ENCODE data around the gene CLASRP. TPM values are rescaled to one million over a fixed set of nuclear protein-coding genes. Genes with fewer than 3 reads are reported as not detected.

The CLASRP gene
- total RNA-seq, 1 experiment from 2014 or later, result 88.0 TPM

- peak overlapping the region; percentile 33 for H3K4me3 Mint-ChIP-seq
- DNase-seq (ENCODE audit: low spot score) (no peak), ATAC-seq (peak; percentile 21; the same call in 1 of the 2 replicates)
- ChIA-PET CTCF (interaction anchor here (0.6 to 3.4 kb wide), 5 partner anchors 15 to 502 kb away, joined by 3 to 10 read pairs (median 6); no protein-coding TSS in a partner anchor), POLR2A (no interaction called here)
- no peaks in the 10 kb centered on the region for H3K9me3 Mint-ChIP-seq
- H3K36me3 Mint-ChIP-seq, result no peaks in the 10 kb centered on the region; the same call in 1 of the 2 replicates
- H3K4me1 Mint-ChIP-seq, result peaks cover 65% of the 10 kb centered on the region
- TF ChIP-seq MAX (CRISPR knock-in tag; IDR thresholded peaks at IDR 0.05), result no peak
- TF ChIP-seq ZMAT4 (CRISPR knock-in tag; IDR thresholded peaks at IDR 0.05), result no peak
- TF ChIP-seq E2F4 (CRISPR knock-in tag; IDR thresholded peaks at IDR 0.05; ENCODE audit: borderline replicate concordance, low read depth), result no peak
- no peak for TF ChIP-seq CBFB (CRISPR knock-in tag; IDR thresholded peaks at IDR 0.05; ENCODE audit: low read depth)
- no peak for TF ChIP-seq AFF4 (CRISPR knock-in tag; IDR thresholded peaks at IDR 0.05; ENCODE audit: borderline replicate concordance)
- TF ChIP-seq PRRX2 (CRISPR knock-in tag; IDR thresholded peaks at IDR 0.05), result no peak
- TF ChIP-seq ZNF263 (CRISPR knock-in tag; IDR thresholded peaks at IDR 0.05; ENCODE audit: low read depth), result no peak
- TF ChIP-seq GTF2I (CRISPR knock-in tag; conservative IDR thresholded peaks at IDR 0.05), result no peak
- no peak for TF ChIP-seq IRF2 (CRISPR knock-in tag; IDR thresholded peaks at IDR 0.05; ENCODE audit: borderline replicate concordance, low read depth)
- no peak for TF ChIP-seq STAT6 (CRISPR knock-in tag; conservative IDR thresholded peaks at IDR 0.05; ENCODE audit: low read depth)
- TF ChIP-seq ZNF532 (CRISPR knock-in tag; IDR thresholded peaks at IDR 0.05; ENCODE audit: borderline replicate concordance), result no peak
- TF ChIP-seq ZNF671 (CRISPR knock-in tag; IDR thresholded peaks at IDR 0.05), result no peak
- no peak for TF ChIP-seq GRHL2 (CRISPR knock-in tag; IDR thresholded peaks at IDR 0.05; ENCODE audit: insufficient replicate concordance, severe bottlenecking)
- no peak for TF ChIP-seq NFE2L1 (CRISPR knock-in tag; IDR thresholded peaks at IDR 0.05)
- no peak for TF ChIP-seq HMGA2 (CRISPR knock-in tag; IDR thresholded peaks at IDR 0.05)
- TF ChIP-seq JUN (CRISPR knock-in tag; IDR thresholded peaks at IDR 0.05), result no peak
- TF ChIP-seq E2F1 (CRISPR knock-in tag; IDR thresholded peaks at IDR 0.05), result no peak
- no peak for TF ChIP-seq FOXJ3 (CRISPR knock-in tag; IDR thresholded peaks at IDR 0.05; ENCODE audit: borderline replicate concordance)
- H3K27me3 Mint-ChIP-seq (ENCODE audit: low read depth), result no peaks in the 10 kb centered on the region
- peak overlapping the region; percentile 92 for H3K27ac Mint-ChIP-seq
Observed at GRCh38 chr19:45097776-45098520, 59.1 kb downstream of the CLASRP start.
